DOHH2 (cell line): ENCODE results near the gene TEX36.
"Not testable (repeated sequence)": the region's sequence is repeated elsewhere in the genome, so short reads cannot be mapped to it uniquely, and the experiment has no call there.

Source experiments
- CTCF ChIP-seq: fragments of 200-600 bp; sonication (generic); IDR thresholded peaks from one replicate; pipeline ENCODE4 v1.5.1; 2014; ENCODE audit warnings: antibody characterized with exemption, mild to moderate bottlenecking, low read depth, low read length; ENCODE audit not compliant: poor library complexity, severe bottlenecking
- EZH2phosphoT487 ChIP-seq: fragments of 200-600 bp; sonication (generic); IDR thresholded peaks from 2 replicates; pipeline ENCODE4 v1.6.1; 2017; ENCODE audit warnings: borderline replicate concordance, mild to moderate bottlenecking, antibody characterized with exemption, low read length, moderate library complexity, mixed read lengths

GRCh38 chr10:125714728-125715127 lies 31.8 kb upstream of the TEX36 start:
- TF ChIP-seq CTCF, EZH2phosphoT487: not testable (repeated sequence)
